Epithelial cell of esophagus (primary cell): Measurements from ENCODE around the gene KCNJ10.

Source experiments
- DNase-seq: peaks from one replicate; pipeline ENCODE4 v3.0.0; 2010; ENCODE audit warnings: low read depth
- H3K4me3 ChIP-seq: 2 replicates; pipeline ENCODE4 v1.5.1; 2011; ENCODE audit warnings: mild to moderate bottlenecking, low read length, control low read depth
- CTCF ChIP-seq: IDR thresholded peaks from 2 replicates; pipeline ENCODE4 v1.5.1; 2011; ENCODE audit warnings: low read depth, mild to moderate bottlenecking, low read length, control low read depth, inconsistent platforms; ENCODE audit not compliant: insufficient read depth; ENCODE audit errors: missing control alignments

The KCNJ10 gene

DNA sequence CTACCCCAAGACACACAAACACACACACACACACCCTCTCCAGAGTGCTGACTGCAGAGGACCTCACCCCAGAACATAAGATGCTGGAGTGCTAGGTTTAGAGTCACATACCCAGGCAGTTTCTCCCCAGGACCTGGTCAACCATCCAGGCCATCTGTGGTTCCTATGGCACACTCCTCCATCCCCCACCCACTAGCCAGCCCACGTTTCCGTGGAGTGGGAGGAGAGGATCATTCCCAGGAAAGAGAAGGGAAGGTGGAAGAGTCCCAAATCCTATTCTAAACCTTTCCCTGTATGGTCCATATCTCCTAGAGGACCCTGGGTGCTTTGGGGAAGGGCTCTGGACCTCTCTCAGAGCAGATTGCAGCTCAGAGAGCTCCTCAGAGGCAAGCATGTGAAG, 12.5 kb upstream of the KCNJ10 start:
- no peak for TF ChIP-seq CTCF
- no peak overlapping the region for H3K4me3 ChIP-seq
- no peak for DNase-seq

DNA sequence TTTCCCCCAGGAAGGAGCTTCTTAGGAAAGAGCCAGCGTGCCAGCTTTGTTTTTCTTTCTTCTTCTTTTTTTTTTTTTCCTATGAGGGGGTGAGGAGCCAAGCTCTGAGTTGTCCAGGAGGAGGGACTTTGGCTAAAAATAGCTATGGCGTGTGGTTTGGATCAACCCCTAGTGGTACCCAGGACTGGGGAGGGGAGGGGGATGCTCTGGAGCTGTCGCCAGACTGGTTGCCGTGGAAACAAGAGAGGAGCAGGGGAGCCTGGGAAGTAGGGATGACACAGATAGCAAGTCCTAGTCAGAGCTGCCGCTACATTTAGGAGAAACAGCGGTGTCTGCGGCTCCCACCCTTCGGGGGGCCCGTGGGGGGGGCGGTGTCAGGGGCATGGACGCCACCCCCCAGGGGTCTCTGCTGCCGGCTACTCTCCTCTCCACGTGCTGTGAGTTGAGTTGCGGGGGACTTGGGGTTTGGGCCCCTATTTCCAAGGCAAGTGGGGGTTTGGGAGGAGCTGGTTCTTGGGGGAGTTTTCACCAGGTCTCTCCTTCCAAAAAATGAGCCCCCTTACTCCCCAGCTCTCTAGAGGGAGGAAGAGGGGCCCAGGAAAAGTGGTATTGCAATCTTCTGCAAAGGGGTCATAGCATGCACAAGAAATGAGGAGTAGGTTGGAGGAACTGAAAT, 11.4 kb upstream of the KCNJ10 start, which contains the start of gene KCNJ9:
Gene KCNJ9 (plus strand): TSS at position 278 of the 676 bp plus-strand sequence. CDS start 2,493 bp downstream, outside the sequence.
- no peak for DNase-seq
- no peak for TF ChIP-seq CTCF
- H3K4me3 ChIP-seq, result no peak within 1 kb of the TSS

- no peak for DNase-seq
- TF ChIP-seq CTCF, result no peak
Observed at GRCh38 chr1:160080381-160081100, 10.6 kb upstream of the KCNJ10 start.

GRCh38 chr1:160079448-160079847, 9.5 kb upstream of the KCNJ10 start:
- DNase-seq, result no peak

More at GRCh38 chr1:160080381-160081100, 10.6 kb upstream of the KCNJ10 start:
- no peak overlapping the region for H3K4me3 ChIP-seq

GRCh38 chr1:160078512-160079195, 8.7 kb upstream of the KCNJ10 start:
- H3K4me3 ChIP-seq, result no peak overlapping the region
- TF ChIP-seq CTCF, result peak; percentile 82
- peak; percentile 49 for DNase-seq

More at GRCh38 chr1:160079448-160079847, 9.5 kb upstream of the KCNJ10 start:
- H3K4me3 ChIP-seq, result no peak overlapping the region
- TF ChIP-seq CTCF, result no peak

GRCh38 chr1:160077486-160077885, 7.5 kb upstream of the KCNJ10 start:
- no peak for DNase-seq
- H3K4me3 ChIP-seq, result no peak overlapping the region
- TF ChIP-seq CTCF, result no peak
